HepG2 (cell line): ENCODE data around the gene USP28. TPM values are rescaled to one million over a fixed set of nuclear protein-coding genes. Genes with fewer than 3 reads are reported as not detected.

ENCODE experiments used
- ARHGAP35 ChIP-seq: sonication (generic); formaldehyde crosslinking; IDR thresholded peaks from 2 replicates; pipeline ENCODE4 v1.9.0; 2022; ENCODE audit warnings: mild to moderate bottlenecking, inconsistent platforms, moderate library complexity, missing genetic modification reagents, borderline replicate concordance
- ATF1 ChIP-seq: IDR thresholded peaks from 2 replicates; pipeline ENCODE4 v1.6.1; 2016; ENCODE audit warnings: mild to moderate bottlenecking, control low read depth
- CEBPB ChIP-seq: IDR thresholded peaks from 2 replicates; pipeline ENCODE4 v1.6.1; 2011; ENCODE audit warnings: low read depth, low read length, improper control_type of control experiment, borderline replicate concordance
- CHCHD3 ChIP-seq: sonication (generic); formaldehyde crosslinking; IDR thresholded peaks from 2 replicates; pipeline ENCODE4 v1.8.0; 2022; ENCODE audit warnings: mild to moderate bottlenecking, missing genetic modification reagents, moderate library complexity
- ETS1 ChIP-seq: sonication (generic); formaldehyde crosslinking; IDR thresholded peaks from 2 replicates; pipeline ENCODE4 v1.4.0; 2020; ENCODE audit warnings: missing genetic modification reagents
- HNRNPUL1 ChIP-seq: fragments of 200-400 bp; formaldehyde crosslinking; IDR thresholded peaks from 2 replicates; pipeline ENCODE4 v1.6.1; 2017; ENCODE audit warnings: low read depth, mild to moderate bottlenecking, low read length, moderate library complexity
- HOMEZ ChIP-seq: IDR thresholded peaks from 2 replicates; pipeline ENCODE4 v1.6.1; 2016; ENCODE audit warnings: low read depth
- KAT7 ChIP-seq: IDR thresholded peaks from 2 replicates; pipeline ENCODE4 v1.6.1; 2018; ENCODE audit warnings: borderline replicate concordance, missing compliant biosample characterization
- MLX ChIP-seq: IDR thresholded peaks from 2 replicates; pipeline ENCODE4 v1.6.1; 2016
- NFAT5 ChIP-seq: sonication (generic); formaldehyde crosslinking; IDR thresholded peaks from 2 replicates; pipeline ENCODE4 v1.4.0; 2020; ENCODE audit warnings: missing genetic modification reagents
- SAFB2 ChIP-seq: sonication (generic); formaldehyde crosslinking; IDR thresholded peaks from 2 replicates; pipeline ENCODE4 v1.5.1; 2020; ENCODE audit warnings: missing genetic modification reagents, low read depth, mild to moderate bottlenecking, borderline replicate concordance
- SRF ChIP-seq: IDR thresholded peaks from 2 replicates; pipeline ENCODE4 v1.6.1; 2011; ENCODE audit warnings: mild to moderate bottlenecking, low read depth, low read length, moderate library complexity
- TOPORS ChIP-seq: sonication (generic); formaldehyde crosslinking; IDR thresholded peaks from 2 replicates; pipeline ENCODE4 v1.8.0; 2023; ENCODE audit warnings: mild to moderate bottlenecking, missing genetic modification reagents
- USF2 ChIP-seq, 2 experiments: sonication (generic) in 1 of 2; formaldehyde crosslinking in 1 of 2; IDR thresholded peaks; 2 replicates each; pipeline versions ENCODE4 v1.5.1 to v1.6.1; 2011 to 2020; ENCODE audit warnings: borderline replicate concordance in 1 of 2, low read depth in 1 of 2, low read length in 1 of 2, mild to moderate bottlenecking in 1 of 2, missing genetic modification reagents in 1 of 2, moderate library complexity in 1 of 2
- ZFP90 ChIP-seq: sonication (generic); formaldehyde crosslinking; IDR thresholded peaks from 2 replicates; pipeline ENCODE4 v1.8.0; 2022; ENCODE audit warnings: missing genetic modification reagents, mild to moderate bottlenecking, inconsistent platforms, borderline replicate concordance
- ZKSCAN5 ChIP-seq: sonication (generic); formaldehyde crosslinking; IDR thresholded peaks from 2 replicates; pipeline ENCODE4 v1.5.1; 2020; ENCODE audit warnings: mild to moderate bottlenecking, missing genetic modification reagents
- polyA plus RNA-seq, 8 experiments: library from polyadenylated mRNA; depleted of rRNA in 3 of 8; stranded (reverse) in 7 of 8; unstranded in 1 of 8; fragments of >200 nt; fragmentation: Illumina TruSeq in 4 of 8; extraction: Trizol in 4 of 8; gene quantifications; 2 replicates each; pipeline versions ENCODE4 v1.2.1 to v1.2.3, GENCODE V29; 2011 to 2016; ENCODE audit warnings: low read depth in 4 of 8, missing spikeins in 1 of 8, mixed read lengths in 1 of 8; ENCODE audit not compliant: insufficient read depth in 1 of 8
- total RNA-seq, 5 experiments: library from RNA; depleted of rRNA; stranded (reverse); fragments of >200 nt; fragmentation: Illumina TruSeq; extraction: Trizol; gene quantifications; 2 replicates each; pipeline ENCODE4 v1.2.3, GENCODE V29; 2016; ENCODE audit warnings: low read depth in 1 of 5

The USP28 gene
- total and polyA plus RNA-seq, 2 of the 13 experiments (the other 11 are each of a cell fraction or from before 2014, with no cell fraction given): 29.6 to 34.3 TPM

- TF ChIP-seq CHCHD3 (CRISPR knock-in tag): 0 out of 2 replicates have a peak, but pooled peaks have one; percentile 55
- TF ChIP-seq NFAT5 (CRISPR knock-in tag): no peak
- TF ChIP-seq ARHGAP35 (CRISPR knock-in tag): 0 out of 2 replicates have a peak, but pooled peaks have one; percentile 27
- TF ChIP-seq HNRNPUL1: no peak
- peak; percentile 98 for TF ChIP-seq MLX
- no peak for TF ChIP-seq SRF
- TF ChIP-seq CEBPB: no peak
- 0 out of 2 replicates have a peak, but pooled peaks have one; percentile 63 for TF ChIP-seq KAT7
- TF ChIP-seq ZFP90 (CRISPR knock-in tag): no peak; the same call in 1 of the 2 replicates
- TF ChIP-seq ZKSCAN5 (CRISPR knock-in tag): no peak
- no peak for TF ChIP-seq HOMEZ
- TF ChIP-seq TOPORS (CRISPR knock-in tag): no peak
- no peak for TF ChIP-seq ATF1 (CRISPR knock-in tag)
- TF ChIP-seq USF2 (IDR thresholded peaks at IDR 0.05; ENCODE audit: low read depth, low read length): peak; percentile 96
- peak; percentile 83; the same call in 1 of the 2 replicates for TF ChIP-seq USF2 (CRISPR knock-in tag; IDR thresholded peaks at IDR 0.05; ENCODE audit: borderline replicate concordance)
- 0 out of 2 replicates have a peak, but pooled peaks have one; percentile 65 for TF ChIP-seq ETS1
- TF ChIP-seq SAFB2 (CRISPR knock-in tag): no peak
Measured at GRCh38 chr11:113875234-113876073, at the start of gene USP28 (continued).
